Measurements from ENCODE around the gene SDC1. TPM values are rescaled to one million over a fixed set of nuclear protein-coding genes. Genes with fewer than 3 reads are reported as not detected.
A peak's percentile ranks its signal among the peaks of the same experiment; 100 is the strongest.

Gene SDC1
- total RNA-seq, 2 donors from 2014 or later = 0.24 TPM; not detected in 1

DNA sequence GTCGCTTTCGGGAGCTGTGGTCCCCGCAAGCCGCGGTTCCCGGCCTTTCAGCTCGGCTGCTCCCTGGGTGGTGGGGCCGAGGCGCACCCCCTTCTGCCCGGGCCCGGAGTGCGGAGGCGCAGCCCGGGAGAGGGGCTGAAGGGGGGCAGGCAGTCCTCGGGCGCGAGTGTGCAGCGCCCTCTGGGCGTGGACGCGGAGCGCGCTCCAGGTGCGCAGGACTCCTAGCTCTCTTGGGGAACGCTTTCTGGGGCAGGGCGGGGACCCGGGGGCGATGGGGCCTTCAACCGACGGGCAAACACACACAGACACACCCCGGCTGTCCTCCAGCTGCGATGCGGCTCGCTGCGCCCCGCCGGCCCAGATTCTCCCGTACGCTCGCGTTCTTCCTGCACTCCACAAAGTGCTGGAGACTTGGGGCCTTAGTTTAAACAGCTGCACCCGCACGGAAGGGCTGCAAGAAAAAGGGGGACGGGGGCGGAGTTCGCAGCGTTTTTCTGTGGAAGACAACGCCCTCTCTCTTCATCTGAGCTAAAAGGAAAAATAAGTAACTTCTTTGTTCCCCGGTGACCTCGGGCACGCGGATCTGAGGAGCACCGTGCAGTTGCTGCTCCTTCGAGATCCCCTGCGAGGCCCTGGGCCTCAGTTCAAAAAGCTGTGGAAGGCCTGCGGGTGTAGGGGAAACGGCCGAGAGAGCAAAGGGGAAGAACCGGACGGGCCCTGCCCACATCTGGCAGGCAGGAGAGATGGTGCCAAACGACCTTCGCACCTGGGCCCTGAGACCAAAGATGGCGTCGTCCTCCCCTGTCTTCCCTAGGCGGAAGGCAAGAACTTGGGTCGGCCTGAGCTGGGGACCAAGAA, 593 bp upstream of the SDC1 start:
- H3K27me3 ChIP-seq = no peaks in the 10 kb centered on the region
- peak overlapping the region; percentile 50 to 62 for H3K4me3 ChIP-seq
- TF ChIP-seq, protein P1, sequence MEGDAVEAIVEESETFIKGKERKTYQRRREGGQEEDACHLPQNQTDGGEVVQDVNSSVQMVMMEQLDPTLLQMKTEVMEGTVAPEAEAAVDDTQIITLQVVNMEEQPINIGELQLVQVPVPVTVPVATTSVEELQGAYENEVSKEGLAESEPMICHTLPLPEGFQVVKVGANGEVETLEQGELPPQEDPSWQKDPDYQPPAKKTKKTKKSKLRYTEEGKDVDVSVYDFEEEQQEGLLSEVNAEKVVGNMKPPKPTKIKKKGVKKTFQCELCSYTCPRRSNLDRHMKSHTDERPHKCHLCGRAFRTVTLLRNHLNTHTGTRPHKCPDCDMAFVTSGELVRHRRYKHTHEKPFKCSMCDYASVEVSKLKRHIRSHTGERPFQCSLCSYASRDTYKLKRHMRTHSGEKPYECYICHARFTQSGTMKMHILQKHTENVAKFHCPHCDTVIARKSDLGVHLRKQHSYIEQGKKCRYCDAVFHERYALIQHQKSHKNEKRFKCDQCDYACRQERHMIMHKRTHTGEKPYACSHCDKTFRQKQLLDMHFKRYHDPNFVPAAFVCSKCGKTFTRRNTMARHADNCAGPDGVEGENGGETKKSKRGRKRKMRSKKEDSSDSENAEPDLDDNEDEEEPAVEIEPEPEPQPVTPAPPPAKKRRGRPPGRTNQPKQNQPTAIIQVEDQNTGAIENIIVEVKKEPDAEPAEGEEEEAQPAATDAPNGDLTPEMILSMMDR (IDR thresholded peaks at IDR 0.05) = peak; percentile 37 to 70
- DNase-seq (ENCODE audit: low spot score) = no peak
- no peaks in the 10 kb centered on the region for H3K9me3 ChIP-seq
- H3K36me3 ChIP-seq = no peaks in the 10 kb centered on the region
- peaks cover 0 to 22% of the 10 kb centered on the region in 2 donors for H3K4me1 ChIP-seq
- no peak overlapping the region for H3K27ac ChIP-seq

GRCh38 chr2:20224164-20224715, 690 bp downstream of the SDC1 start:
- TF ChIP-seq, protein P1 (IDR thresholded peaks at IDR 0.05) = no peak
- no peak overlapping the region for H3K27ac ChIP-seq
- peak overlapping the region; percentile 50 to 62 for H3K4me3 ChIP-seq
- H3K9me3 ChIP-seq = no peaks in the 10 kb centered on the region
- no peaks in the 10 kb centered on the region for H3K36me3 ChIP-seq
- H3K27me3 ChIP-seq = no peaks in the 10 kb centered on the region
- no peak for DNase-seq (ENCODE audit: low spot score)
- H3K4me1 ChIP-seq = peaks cover 0 to 22% of the 10 kb centered on the region in 2 donors

DNA sequence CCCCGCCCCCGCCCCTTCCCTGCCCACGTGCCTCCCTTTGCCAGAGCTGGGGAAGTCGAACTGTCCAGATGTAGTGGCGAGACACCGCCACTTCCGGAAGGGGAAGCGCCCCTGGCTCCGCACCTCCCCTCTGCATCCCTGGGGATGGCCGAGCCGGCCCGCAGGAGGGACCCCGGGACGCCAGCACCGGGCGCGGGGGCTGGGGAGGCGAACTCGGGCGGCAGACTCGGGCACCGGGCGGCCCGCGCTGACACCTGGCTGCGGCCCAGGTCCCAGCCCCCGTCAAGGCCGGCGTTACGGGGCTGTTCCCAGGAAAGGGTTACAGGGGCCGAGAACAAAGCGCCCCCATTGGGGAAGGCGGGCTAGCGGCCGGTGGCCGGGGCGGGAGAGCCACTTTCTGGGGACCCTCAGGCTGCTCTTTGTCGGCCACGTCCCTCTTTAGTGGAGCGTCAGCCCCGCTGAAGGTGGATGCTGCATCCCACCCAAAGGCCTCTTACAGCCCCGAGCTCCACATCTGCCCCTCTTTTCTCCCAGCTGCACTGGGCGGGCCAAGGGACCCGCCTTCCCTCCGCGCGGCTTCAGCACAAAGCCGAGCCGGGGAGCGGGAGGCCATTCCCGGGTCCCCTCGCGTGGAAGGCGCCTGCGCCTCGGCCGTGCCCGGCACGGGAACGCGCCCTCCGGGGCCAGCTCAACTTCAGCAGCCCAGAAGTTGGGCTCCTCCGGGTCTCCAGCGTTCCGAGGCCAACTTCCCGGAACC, 1.3 kb downstream of the SDC1 start:
- no peak for DNase-seq (ENCODE audit: low spot score)

GRCh38 chr2:20222769-20223406, 2.0 kb downstream of the SDC1 start:
- H3K4me3 ChIP-seq = peak overlapping the region; percentile 50 to 62
- DNase-seq (ENCODE audit: low spot score) = no peak
- H3K4me1 ChIP-seq = peaks cover 0 to 22% of the 10 kb centered on the region in 2 donors
- H3K27ac ChIP-seq = no peak overlapping the region
- no peaks in the 10 kb centered on the region for H3K9me3 ChIP-seq
- no peaks in the 10 kb centered on the region for H3K36me3 ChIP-seq
- TF ChIP-seq, protein P1 (IDR thresholded peaks at IDR 0.05) = no peak
- H3K27me3 ChIP-seq = no peaks in the 10 kb centered on the region

More for the DNA sequence above, 1.3 kb downstream of the SDC1 start:
- Histone ChIP-seq H3K9me3 (no peaks in the 10 kb centered on the region), H3K27me3 (no peaks in the 10 kb centered on the region), H3K4me3 (peak overlapping the region; percentile 50 to 62), H3K27ac (no peak overlapping the region), H3K4me1 (peaks cover 0 to 22% of the 10 kb centered on the region in 2 donors), H3K36me3 (no peaks in the 10 kb centered on the region)
- TF ChIP-seq, protein P1 (IDR thresholded peaks at IDR 0.05) = peak in 1 of 2 donors; percentile 14

DNA sequence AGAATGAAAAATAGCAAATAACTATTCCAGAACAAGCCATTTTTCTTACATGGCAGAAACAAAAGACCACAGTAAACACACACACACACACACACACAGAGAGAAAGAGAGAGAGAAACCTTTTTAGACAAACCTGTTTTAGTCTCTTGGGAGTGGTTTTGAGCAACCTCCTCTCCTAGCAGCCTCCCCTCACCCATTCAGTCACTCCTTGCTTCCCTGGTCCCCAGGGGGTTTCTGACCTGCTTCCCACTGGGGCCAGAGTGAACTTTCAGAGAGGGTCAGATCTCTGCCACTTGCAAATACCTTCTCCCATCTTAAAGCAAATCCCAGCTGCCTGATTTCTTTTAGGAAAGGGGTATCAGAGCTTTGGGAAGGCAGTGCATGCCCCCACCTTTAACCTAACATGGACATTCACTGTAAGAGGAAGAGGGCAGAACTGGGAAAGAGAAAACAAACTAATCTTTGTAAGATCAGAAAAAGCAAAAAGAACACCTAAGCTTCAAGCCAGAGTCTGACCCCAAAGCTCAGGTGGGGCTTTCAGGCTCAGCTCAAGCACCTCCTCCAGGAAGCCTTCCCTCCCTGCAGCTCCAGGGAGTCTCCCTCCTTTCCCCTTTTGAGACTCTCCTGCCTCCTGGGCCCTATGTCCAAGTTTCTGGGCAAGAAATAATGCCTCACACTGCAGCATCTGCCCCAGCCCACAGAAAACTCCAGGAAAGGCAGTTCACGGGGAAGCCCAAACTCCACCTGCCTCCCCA, 2.7 kb downstream of the SDC1 start:
- TF ChIP-seq, protein P1 (IDR thresholded peaks at IDR 0.05) = no peak
- H3K4me1 ChIP-seq = peaks cover 0 to 22% of the 10 kb centered on the region in 2 donors
- no peaks in the 10 kb centered on the region for H3K27me3 ChIP-seq
- no peaks in the 10 kb centered on the region for H3K36me3 ChIP-seq
- no peak for DNase-seq (ENCODE audit: low spot score)
- H3K27ac ChIP-seq = no peak overlapping the region
- H3K9me3 ChIP-seq = no peaks in the 10 kb centered on the region
- H3K4me3 ChIP-seq = no peak overlapping the region

Data from right atrium auricular region (tissue), 2 donors.